Panc1 (cell line): Measurements from ENCODE around the gene TES. TPM values are rescaled to one million over a fixed set of nuclear protein-coding genes. Genes with fewer than 3 reads are reported as not detected.

Experiments
- ATAC-seq: fragments of 200-7000 bp; cut with Tn5 transposase; 2 replicates; pipeline ENCODE4 v1.9.1; 2020; ENCODE audit warnings: mild to moderate bottlenecking, moderate library complexity
- BruUV-seq: library from RNA; stranded (reverse); fragments of 400-500 nt; replicated peaks from 2 replicates; lab custom pipeline; 2021; lab: Mats Ljungman, UMichigan
- CTCF ChIA-PET: fragments of 300-600 bp; sonication (Branson Sonifier 250); formaldehyde crosslinking; loops from one replicate; lab custom pipeline; 2022; ENCODE audit warnings: antibody characterized with exemption; lab: Charles Lee
- POLR2A ChIA-PET: fragments of 300-600 bp; sonication (Branson Sonifier 250); formaldehyde crosslinking; loops from one replicate; lab custom pipeline; 2022; ENCODE audit warnings: antibody characterized with exemption; lab: Charles Lee
- DNase-seq: peaks from one replicate; pipeline ENCODE4 v3.0.0-alpha.2; 2010; ENCODE audit warnings: low read depth, low spot score
- H3K27ac ChIP-seq: 2 replicates; pipeline ENCODE4 v1.5.1; 2011; ENCODE audit warnings: mild to moderate bottlenecking, low read length, inconsistent platforms
- H3K27me3 ChIP-seq: fragments of 200-500 bp; sonication (Bioruptor generic); 2 replicates; pipeline ENCODE4 v1.6.0; 2014; ENCODE audit warnings: low read length, inconsistent platforms; ENCODE audit not compliant: control insufficient read depth, insufficient read depth
- H3K36me3 ChIP-seq: fragments of 200-500 bp; sonication (Bioruptor generic); 2 replicates; pipeline ENCODE4 v1.5.1; 2014; ENCODE audit warnings: inconsistent platforms, mild to moderate bottlenecking, low read length, moderate library complexity; ENCODE audit not compliant: control insufficient read depth, insufficient read depth
- H3K4me1 ChIP-seq: 2 replicates; pipeline ENCODE4 v1.5.1; 2011; ENCODE audit warnings: inconsistent platforms, mild to moderate bottlenecking, low read length, moderate library complexity; ENCODE audit not compliant: control insufficient read depth, insufficient read depth
- H3K4me3 ChIP-seq, 2 experiments: 2 replicates each; pipeline ENCODE4 v1.5.1; 2011 to 2012; ENCODE audit warnings: low read depth in 2 of 2, low read length in 2 of 2, mild to moderate bottlenecking in 2 of 2, inconsistent platforms in 1 of 2, moderate library complexity in 1 of 2
- H3K9me3 ChIP-seq: fragments of 200-500 bp; sonication (Bioruptor generic); 2 replicates; pipeline ENCODE4 v1.5.1; 2014; ENCODE audit warnings: low read depth, mild to moderate bottlenecking, inconsistent platforms, low read length, moderate library complexity; ENCODE audit not compliant: control insufficient read depth, insufficient read depth
- POLR2AphosphoS5 ChIP-seq: IDR thresholded peaks from 2 replicates; pipeline ENCODE4 v1.6.1; 2012; ENCODE audit warnings: mild to moderate bottlenecking, low read depth, low read length, moderate library complexity
- SIN3A ChIP-seq: IDR thresholded peaks from 2 replicates; pipeline ENCODE4 v1.6.1; 2012; ENCODE audit warnings: low read depth, mild to moderate bottlenecking, low read length, moderate library complexity, borderline replicate concordance; ENCODE audit not compliant: insufficient read depth
- TCF7L2 ChIP-seq: IDR thresholded peaks from 2 replicates; pipeline ENCODE4 v1.6.1; 2011; ENCODE audit warnings: mild to moderate bottlenecking, low read depth, low read length, inconsistent platforms
- in situ Hi-C: cut with HindIII; loops from 2 replicates; pipeline ENCODE4 v1.10.0; 2016; ENCODE audit warnings: low sequenced_read_pairs, low pct_unique_long_range_greater_than_20kb
- intact Hi-C: fragments of 100-400 bp; cut with micrococcal nuclease; formaldehyde crosslinking; loops from one replicate; pipeline ENCODE4 v1.10.0; 2022; ENCODE audit not compliant: unreplicated experiment
- total RNA-seq: library from RNA; stranded (reverse); gene quantifications from one replicate; pipeline ENCODE4 v1.2.1, GENCODE V29; 2021; ENCODE audit not compliant: unreplicated experiment
- TF ChIP-seq, protein P1 (sequence below): fragments of 450-650 bp; IDR thresholded peaks from 2 replicates; pipeline ENCODE4 v1.5.1; 2017; ENCODE audit warnings: mild to moderate bottlenecking
- TF ChIP-seq, protein P2 (sequence below), 2 experiments: IDR thresholded peaks; 2 replicates each; pipeline ENCODE4 v1.6.1; 2011 to 2012; ENCODE audit warnings: low read depth in 2 of 2, control low read depth in 1 of 2, low read length in 1 of 2, mild to moderate bottlenecking in 1 of 2, moderate library complexity in 1 of 2; ENCODE audit not compliant: insufficient read depth in 1 of 2

The TES gene
- total RNA-seq, 1 experiment from 2014 or later = 99.4 TPM

DNA sequence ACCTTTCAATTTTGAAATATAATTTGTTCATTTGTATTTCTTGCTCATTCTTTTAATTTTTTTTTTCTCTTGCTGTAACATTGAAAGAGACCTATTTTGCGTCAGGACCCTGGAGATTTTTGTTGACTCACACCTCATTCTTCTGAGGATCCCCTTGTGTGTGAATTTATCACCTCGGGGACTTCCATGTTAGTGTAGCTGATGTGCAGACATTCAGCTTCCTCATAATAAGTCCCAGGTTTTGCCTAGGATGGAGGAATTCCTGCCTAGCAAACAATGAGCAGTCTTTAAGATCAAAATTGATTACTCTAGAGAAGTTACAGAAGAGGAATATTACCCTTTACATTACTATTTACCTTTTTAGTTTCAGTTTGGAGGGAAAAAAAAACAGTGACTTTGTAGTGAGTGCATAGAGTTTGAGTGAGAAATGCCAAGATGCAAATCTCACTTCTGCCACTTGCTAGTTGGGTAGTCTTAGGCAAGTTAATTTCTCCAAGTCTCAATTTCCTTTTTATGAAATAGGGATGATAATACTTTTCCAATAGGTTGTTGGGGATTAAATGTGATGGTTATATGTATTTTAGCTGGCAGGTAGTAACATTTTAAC, 14.3 kb downstream of the TES start:
- BruUV-seq = no TSS peak
- peak overlapping the region in 1 of 2 experiments; percentile 24; a peak in 2 of 4 replicates for H3K4me3 ChIP-seq
- ChIA-PET CTCF (interaction anchor here (1.2 kb wide), 1 partner anchor 44 kb away, joined by 3 read pairs; no protein-coding TSS in a partner anchor), POLR2A (no interaction called here)
- ATAC-seq = no peak
- no peaks in the 10 kb centered on the region for H3K36me3 ChIP-seq
- peak overlapping the region; percentile 74 for H3K27ac ChIP-seq
- TF ChIP-seq, protein P1, sequence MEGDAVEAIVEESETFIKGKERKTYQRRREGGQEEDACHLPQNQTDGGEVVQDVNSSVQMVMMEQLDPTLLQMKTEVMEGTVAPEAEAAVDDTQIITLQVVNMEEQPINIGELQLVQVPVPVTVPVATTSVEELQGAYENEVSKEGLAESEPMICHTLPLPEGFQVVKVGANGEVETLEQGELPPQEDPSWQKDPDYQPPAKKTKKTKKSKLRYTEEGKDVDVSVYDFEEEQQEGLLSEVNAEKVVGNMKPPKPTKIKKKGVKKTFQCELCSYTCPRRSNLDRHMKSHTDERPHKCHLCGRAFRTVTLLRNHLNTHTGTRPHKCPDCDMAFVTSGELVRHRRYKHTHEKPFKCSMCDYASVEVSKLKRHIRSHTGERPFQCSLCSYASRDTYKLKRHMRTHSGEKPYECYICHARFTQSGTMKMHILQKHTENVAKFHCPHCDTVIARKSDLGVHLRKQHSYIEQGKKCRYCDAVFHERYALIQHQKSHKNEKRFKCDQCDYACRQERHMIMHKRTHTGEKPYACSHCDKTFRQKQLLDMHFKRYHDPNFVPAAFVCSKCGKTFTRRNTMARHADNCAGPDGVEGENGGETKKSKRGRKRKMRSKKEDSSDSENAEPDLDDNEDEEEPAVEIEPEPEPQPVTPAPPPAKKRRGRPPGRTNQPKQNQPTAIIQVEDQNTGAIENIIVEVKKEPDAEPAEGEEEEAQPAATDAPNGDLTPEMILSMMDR = no peak
- H3K9me3 ChIP-seq = no peaks in the 10 kb centered on the region
- H3K27me3 ChIP-seq = no peaks in the 10 kb centered on the region
- H3K4me1 ChIP-seq = peaks cover 89% of the 10 kb centered on the region
- DNase-seq = no peak
- intact Hi-C loops (no loop called here), in situ Hi-C loops (no loop called here)

DNA sequence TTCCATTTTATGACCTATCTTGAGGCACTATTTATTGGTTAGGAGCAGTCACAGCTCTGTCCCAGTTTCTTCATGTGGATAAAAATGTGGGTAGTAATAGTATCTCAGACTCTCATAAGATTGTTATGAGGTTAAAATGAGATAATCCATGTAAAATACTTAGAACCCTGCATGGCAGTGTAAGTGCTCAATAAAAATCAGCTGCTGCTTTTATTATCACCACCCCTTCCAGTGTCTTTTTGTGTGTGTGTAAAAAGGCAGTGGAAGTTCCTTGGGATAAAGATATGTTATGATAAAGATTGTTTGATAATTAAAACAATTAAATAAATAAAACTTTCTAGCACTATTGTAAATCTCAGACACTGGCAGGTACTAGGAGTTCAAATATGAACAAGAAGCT, 15.5 kb downstream of the TES start:
- intact Hi-C loops = no loop called here
- CTCF ChIA-PET = no interaction called here
- H3K36me3 ChIP-seq = no peaks in the 10 kb centered on the region
- in situ Hi-C loops = no loop called here
- DNase-seq = no peak
- peak overlapping the region; percentile 62 for H3K27ac ChIP-seq
- no peak for ATAC-seq
- H3K4me3 ChIP-seq = no peak overlapping the region
- peaks cover 89% of the 10 kb centered on the region for H3K4me1 ChIP-seq
- POLR2A ChIA-PET = interaction anchor here (0.5 to 1.1 kb wide), 2 partner anchors 15 to 454 kb away, joined by 3 to 4 read pairs; partner anchors contain the start of gene TES
- no peaks in the 10 kb centered on the region for H3K27me3 ChIP-seq
- no peak for TF ChIP-seq SIN3A
- TF ChIP-seq POLR2AphosphoS5 = no peak
- TF ChIP-seq TCF7L2 = no peak
- TF ChIP-seq, protein P1 = no peak
- TF ChIP-seq, protein P2, sequence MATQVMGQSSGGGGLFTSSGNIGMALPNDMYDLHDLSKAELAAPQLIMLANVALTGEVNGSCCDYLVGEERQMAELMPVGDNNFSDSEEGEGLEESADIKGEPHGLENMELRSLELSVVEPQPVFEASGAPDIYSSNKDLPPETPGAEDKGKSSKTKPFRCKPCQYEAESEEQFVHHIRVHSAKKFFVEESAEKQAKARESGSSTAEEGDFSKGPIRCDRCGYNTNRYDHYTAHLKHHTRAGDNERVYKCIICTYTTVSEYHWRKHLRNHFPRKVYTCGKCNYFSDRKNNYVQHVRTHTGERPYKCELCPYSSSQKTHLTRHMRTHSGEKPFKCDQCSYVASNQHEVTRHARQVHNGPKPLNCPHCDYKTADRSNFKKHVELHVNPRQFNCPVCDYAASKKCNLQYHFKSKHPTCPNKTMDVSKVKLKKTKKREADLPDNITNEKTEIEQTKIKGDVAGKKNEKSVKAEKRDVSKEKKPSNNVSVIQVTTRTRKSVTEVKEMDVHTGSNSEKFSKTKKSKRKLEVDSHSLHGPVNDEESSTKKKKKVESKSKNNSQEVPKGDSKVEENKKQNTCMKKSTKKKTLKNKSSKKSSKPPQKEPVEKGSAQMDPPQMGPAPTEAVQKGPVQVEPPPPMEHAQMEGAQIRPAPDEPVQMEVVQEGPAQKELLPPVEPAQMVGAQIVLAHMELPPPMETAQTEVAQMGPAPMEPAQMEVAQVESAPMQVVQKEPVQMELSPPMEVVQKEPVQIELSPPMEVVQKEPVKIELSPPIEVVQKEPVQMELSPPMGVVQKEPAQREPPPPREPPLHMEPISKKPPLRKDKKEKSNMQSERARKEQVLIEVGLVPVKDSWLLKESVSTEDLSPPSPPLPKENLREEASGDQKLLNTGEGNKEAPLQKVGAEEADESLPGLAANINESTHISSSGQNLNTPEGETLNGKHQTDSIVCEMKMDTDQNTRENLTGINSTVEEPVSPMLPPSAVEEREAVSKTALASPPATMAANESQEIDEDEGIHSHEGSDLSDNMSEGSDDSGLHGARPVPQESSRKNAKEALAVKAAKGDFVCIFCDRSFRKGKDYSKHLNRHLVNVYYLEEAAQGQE (IDR thresholded peaks at IDR 0.05; ENCODE audit: insufficient read depth in 1 of 2, low read depth in 2 of 2, low read length in 1 of 2) = no peak
- no peaks in the 10 kb centered on the region for H3K9me3 ChIP-seq
- no TSS peak for BruUV-seq
